Aorta (tissue), 5 donors: ENCODE measurements around the gene NIPAL3. TPM values are rescaled to one million over a fixed set of nuclear protein-coding genes. Genes with fewer than 3 reads are reported as not detected.

ENCODE experiments used
- ATAC-seq: fragments of 200-7000 bp; cut with Tn5 transposase; one replicate; pipeline ENCODE4 v1.9.1; 2022; ENCODE audit warnings: moderate library complexity; ENCODE audit not compliant: low FRiP score
- DNase-seq, 2 donors: peaks; one replicate each; pipeline ENCODE4 v3.0.0-alpha.2; 2020
- H3K27ac ChIP-seq, 2 donors: one replicate each; pipeline ENCODE4 v1.5.1; 2013; ENCODE audit warnings: low read length in 2 of 2, mild to moderate bottlenecking in 2 of 2, moderate library complexity in 2 of 2, control low read depth in 1 of 2, inconsistent platforms in 1 of 2, low read depth in 1 of 2
- H3K27me3 ChIP-seq, 2 donors: one replicate each; pipeline ENCODE4 v1.6.1; 2013; ENCODE audit warnings: control low read depth in 1 of 2, low read length in 1 of 2, mild to moderate bottlenecking in 1 of 2, moderate library complexity in 1 of 2; ENCODE audit not compliant: insufficient read depth in 2 of 2, control insufficient read depth in 1 of 2
- H3K36me3 ChIP-seq, 2 donors: one replicate each; pipeline ENCODE4 v1.6.1; 2013; ENCODE audit warnings: control low read depth in 1 of 2, low read length in 1 of 2, mild to moderate bottlenecking in 1 of 2; ENCODE audit not compliant: insufficient read depth in 2 of 2, control insufficient read depth in 1 of 2
- H3K4me1 ChIP-seq, 2 donors: one replicate each; pipeline ENCODE4 v1.6.1; 2013; ENCODE audit warnings: low read length in 2 of 2, control low read depth in 1 of 2, mild to moderate bottlenecking in 1 of 2, moderate library complexity in 1 of 2; ENCODE audit not compliant: insufficient read depth in 2 of 2, control insufficient read depth in 1 of 2
- H3K4me3 ChIP-seq, 2 donors: one replicate each; pipeline ENCODE4 v1.5.1; 2013; ENCODE audit warnings: low read length in 2 of 2, control low read depth in 1 of 2, mild to moderate bottlenecking in 1 of 2
- H3K9me3 ChIP-seq: one replicate; pipeline ENCODE4 v1.6.1; 2013; ENCODE audit warnings: mild to moderate bottlenecking, low read length; ENCODE audit not compliant: control insufficient read depth
- WGBS, 2 donors: extraction: QIAGEN DNeasy Blood & Tissue Kit; methylation state at CpG; one replicate each; pipeline ENCODE4 v1.1.7; 2013; 5-methylcytosine and 5-hydroxymethylcytosine counted together
- intact Hi-C, 2 donors: fragments of 100-400 bp; cut with DNase I; formaldehyde crosslinking; loops; one replicate each; pipeline versions ENCODE4 v1.14.2 to v1.15.0; 2022
- polyA plus RNA-seq, 2 donors: library from polyadenylated mRNA; stranded (reverse); fragments of 200-250 nt; gene quantifications; one replicate each; pipeline ENCODE4 v1.2.3, GENCODE V29; 2013
- total RNA-seq, 2 donors: library from RNA; stranded (reverse); fragmentation: NEBNext Ultra II Directional; extraction: Animal tissue kit (Norgen Biotek cat#: 25700); gene quantifications; one replicate each; pipeline ENCODE4 v1.2.1, GENCODE V29; 2021
- donor health status: healthy with polysubstance abuse.
- donor health status: Bipolar disorder and iron deficiency.
- donor health status: DM: no; HTN: no; CAD: no.
- donor health status: DM: no; HTN: no; CAD: no.
- donor health status: DM: yes; HTN: yes; CAD: no.

Gene NIPAL3
- total and polyA plus RNA-seq, 4 donors: 6.3 to 13.0 (median 8.2) TPM

GRCh38 chr1:24387636-24388175 is 27.9 kb upstream of the NIPAL3 start:
- no peaks in the 10 kb centered on the region for H3K4me1 ChIP-seq
- intact Hi-C loops: no loop called here
- no peak for DNase-seq
- H3K36me3 ChIP-seq: no peaks in the 10 kb centered on the region
- no peak overlapping the region for H3K4me3 ChIP-seq
- WGBS, 2 donors: 85 to 89% methylated on average over 1 of the region's 1 CpG
- H3K27me3 ChIP-seq: no peaks in the 10 kb centered on the region
- H3K27ac ChIP-seq: no peak overlapping the region
- no peaks in the 10 kb centered on the region for H3K9me3 ChIP-seq
- no peak for ATAC-seq

GRCh38 chr1:24388331-24388885 is 27.2 kb upstream of the NIPAL3 start:
- no peak for DNase-seq
- WGBS, 2 donors: 91% methylated on average over 8 of the region's 8 CpGs

GRCh38 chr1:24389231-24389678 is 26.3 kb upstream of the NIPAL3 start:
- Histone ChIP-seq H3K4me1 (no peaks in the 10 kb centered on the region), H3K36me3 (no peaks in the 10 kb centered on the region), H3K27ac (no peak overlapping the region), H3K4me3 (no peak overlapping the region), H3K27me3 (no peaks in the 10 kb centered on the region), H3K9me3 (no peaks in the 10 kb centered on the region)
- ATAC-seq: no peak
- intact Hi-C loops: no loop called here
- 95 to 98% methylated on average over 4 of the region's 4 CpGs for WGBS, 2 donors
- DNase-seq: no peak

More at GRCh38 chr1:24388331-24388885, 27.2 kb upstream of the NIPAL3 start:
- no peak overlapping the region for H3K4me3 ChIP-seq
- no peak for ATAC-seq
- no peak overlapping the region for H3K27ac ChIP-seq
- H3K27me3 ChIP-seq: no peaks in the 10 kb centered on the region
- no peaks in the 10 kb centered on the region for H3K9me3 ChIP-seq
- no peaks in the 10 kb centered on the region for H3K36me3 ChIP-seq
- intact Hi-C loops: no loop called here
- no peaks in the 10 kb centered on the region for H3K4me1 ChIP-seq

- no peaks in the 10 kb centered on the region for H3K9me3 ChIP-seq
- intact Hi-C loops: loop anchor here (1.0 to 10.0 kb wide), 2 partner anchors 192 to 244 kb away; no protein-coding TSS in a partner anchor
- H3K27ac ChIP-seq: no peak overlapping the region
- no peaks in the 10 kb centered on the region for H3K27me3 ChIP-seq
- H3K4me3 ChIP-seq: no peak overlapping the region
- H3K36me3 ChIP-seq: no peaks in the 10 kb centered on the region
- DNase-seq (peak; percentile 84 to 88), ATAC-seq (peak; percentile 96)
- no peaks in the 10 kb centered on the region for H3K4me1 ChIP-seq
- 8 to 11% methylated on average over 12 of the region's 12 CpGs for WGBS, 2 donors
Measured at GRCh38 chr1:24390924-24391782, 24.4 kb upstream of the NIPAL3 start.

GRCh38 chr1:24391882-24392603 is 23.6 kb upstream of the NIPAL3 start:
- no peaks in the 10 kb centered on the region for H3K27me3 ChIP-seq
- DNase-seq: peak in 1 of 2 donors; percentile 71
- H3K4me1 ChIP-seq: no peaks in the 10 kb centered on the region
- 65 to 70% methylated on average over 11 of the region's 11 CpGs for WGBS, 2 donors
- no peak overlapping the region for H3K27ac ChIP-seq
- ATAC-seq: peak; percentile 86
- H3K4me3 ChIP-seq: no peak overlapping the region
- no peaks in the 10 kb centered on the region for H3K36me3 ChIP-seq
- no peaks in the 10 kb centered on the region for H3K9me3 ChIP-seq
- intact Hi-C loops: loop anchor here (1.0 to 10.0 kb wide), 2 partner anchors 193 to 243 kb away; no protein-coding TSS in a partner anchor

- no peaks in the 10 kb centered on the region for H3K27me3 ChIP-seq
- no peaks in the 10 kb centered on the region for H3K9me3 ChIP-seq
- intact Hi-C loops: loop anchor here in 1 of 2 donors (10.0 kb wide), 1 partner anchor 242 kb away; no protein-coding TSS in a partner anchor
- no peaks in the 10 kb centered on the region for H3K36me3 ChIP-seq
- H3K27ac ChIP-seq: no peak overlapping the region
- ATAC-seq: no peak
- H3K4me3 ChIP-seq: no peak overlapping the region
- no peaks in the 10 kb centered on the region for H3K4me1 ChIP-seq
- WGBS, 2 donors: 92 to 93% methylated on average over 4 of the region's 4 CpGs
- DNase-seq: no peak
Measured at GRCh38 chr1:24392604-24392946, 23.0 kb upstream of the NIPAL3 start.

GRCh38 chr1:24392982-24393650 is 22.5 kb upstream of the NIPAL3 start:
- WGBS, 2 donors: 92 to 93% methylated on average over 4 of the region's 4 CpGs
- no peak overlapping the region for H3K27ac ChIP-seq
- DNase-seq (no peak), ATAC-seq (no peak)
- intact Hi-C loops: loop anchor here in 1 of 2 donors (10.0 kb wide), 1 partner anchor 242 kb away; no protein-coding TSS in a partner anchor
- H3K4me3 ChIP-seq: no peak overlapping the region
- H3K4me1 ChIP-seq: no peaks in the 10 kb centered on the region
- no peaks in the 10 kb centered on the region for H3K9me3 ChIP-seq
- H3K27me3 ChIP-seq: no peaks in the 10 kb centered on the region
- no peaks in the 10 kb centered on the region for H3K36me3 ChIP-seq

- 63 to 70% methylated on average over 6 of the region's 6 CpGs for WGBS, 2 donors
- Histone ChIP-seq H3K4me3 (no peak overlapping the region), H3K27me3 (no peaks in the 10 kb centered on the region), H3K36me3 (no peaks in the 10 kb centered on the region), H3K4me1 (no peaks in the 10 kb centered on the region), H3K27ac (no peak overlapping the region), H3K9me3 (no peaks in the 10 kb centered on the region)
- DNase-seq (no peak), ATAC-seq (no peak)
- intact Hi-C loops: loop anchor here in 1 of 2 donors (10.0 kb wide), 1 partner anchor 241 kb away; no protein-coding TSS in a partner anchor
Measured at GRCh38 chr1:24393892-24394291, 21.7 kb upstream of the NIPAL3 start.
